WERI-Rb-1 (cell line): ENCODE data around the gene TBL1XR1.
"Not testable (repeated sequence)": the region's sequence is repeated elsewhere in the genome, so short reads cannot be mapped to it uniquely, and the experiment has no call there.

Experiments used
- DNase-seq: peaks from one replicate; pipeline ENCODE4 v3.0.0-alpha.2; 2020
- H3K27ac ChIP-seq: fragments of 250-450 bp; sonication (Bioruptor Pico); 2 replicates; pipeline ENCODE4 v1.5.1; 2020; ENCODE audit warnings: mild to moderate bottlenecking, moderate library complexity
- H3K27me3 ChIP-seq: fragments of 250-450 bp; sonication (Bioruptor Pico); 2 replicates; pipeline ENCODE4 v1.5.1; 2021; ENCODE audit warnings: mild to moderate bottlenecking, low read depth, moderate library complexity; ENCODE audit not compliant: insufficient read depth, severe bottlenecking
- H3K36me3 ChIP-seq: fragments of 250-450 bp; sonication (Bioruptor Pico); 2 replicates; pipeline ENCODE4 v1.5.1; 2020; ENCODE audit warnings: mild to moderate bottlenecking, moderate library complexity
- H3K4me3 ChIP-seq: 2 replicates; pipeline ENCODE4 v1.5.1; 2011; ENCODE audit warnings: low read depth, mild to moderate bottlenecking, control low read depth, low read length
- H3K9me3 ChIP-seq: fragments of 250-450 bp; sonication (Bioruptor Pico); 2 replicates; pipeline ENCODE4 v1.5.1; 2021; ENCODE audit warnings: mild to moderate bottlenecking, moderate library complexity; ENCODE audit not compliant: severe bottlenecking
- CTCF ChIP-seq: IDR thresholded peaks from 2 replicates; pipeline ENCODE4 v1.5.1; 2011; ENCODE audit warnings: low read depth, mild to moderate bottlenecking, control low read depth, inconsistent platforms, low read length

Gene TBL1XR1

GRCh38 chr3:177146646-177147045, 50.6 kb downstream of the TBL1XR1 start:
- H3K9me3 ChIP-seq = no peaks in the 10 kb centered on the region
- H3K27ac ChIP-seq = no peak overlapping the region
- H3K36me3 ChIP-seq = peaks cover 4% of the 10 kb centered on the region; the same call in 1 of the 2 replicates
- no peaks in the 10 kb centered on the region for H3K27me3 ChIP-seq
- no peak for TF ChIP-seq CTCF
- no peak for DNase-seq
- no peak overlapping the region for H3K4me3 ChIP-seq

- DNase-seq = no peak
- Histone ChIP-seq H3K9me3 (no peaks in the 10 kb centered on the region), H3K27ac (no peak overlapping the region), H3K36me3 (peaks cover 4% of the 10 kb centered on the region; the same call in 1 of the 2 replicates), H3K27me3 (no peaks in the 10 kb centered on the region), H3K4me3 (no peak overlapping the region)
- TF ChIP-seq CTCF = no peak
Observed at GRCh38 chr3:177145954-177146353, 51.3 kb downstream of the TBL1XR1 start.

GRCh38 chr3:177145381-177145780, 51.9 kb downstream of the TBL1XR1 start:
- DNase-seq = no peak
- Histone ChIP-seq H3K27ac (no peak overlapping the region), H3K27me3 (no peaks in the 10 kb centered on the region), H3K36me3 (peaks cover 4% of the 10 kb centered on the region; the same call in 1 of the 2 replicates), H3K9me3 (no peaks in the 10 kb centered on the region), H3K4me3 (no peak overlapping the region)
- no peak for TF ChIP-seq CTCF

- H3K27ac ChIP-seq = no peak overlapping the region
- no peaks in the 10 kb centered on the region for H3K27me3 ChIP-seq
- peaks cover 4% of the 10 kb centered on the region; the same call in 1 of the 2 replicates for H3K36me3 ChIP-seq
- DNase-seq = no peak
- no peak for TF ChIP-seq CTCF
- H3K4me3 ChIP-seq = no peak overlapping the region
- H3K9me3 ChIP-seq = no peaks in the 10 kb centered on the region
Observed at GRCh38 chr3:177144922-177145321, 52.4 kb downstream of the TBL1XR1 start.

GRCh38 chr3:177141899-177142646, 55.2 kb downstream of the TBL1XR1 start:
- TF ChIP-seq CTCF = no peak
- no peaks in the 10 kb centered on the region for H3K27me3 ChIP-seq
- H3K4me3 ChIP-seq = no peak overlapping the region
- peaks cover 4% of the 10 kb centered on the region; the same call in 1 of the 2 replicates for H3K36me3 ChIP-seq
- DNase-seq = no peak
- no peaks in the 10 kb centered on the region for H3K9me3 ChIP-seq
- no peak overlapping the region for H3K27ac ChIP-seq

- TF ChIP-seq CTCF = no peak
- no peak for DNase-seq
- Histone ChIP-seq H3K36me3 (peaks cover 4% of the 10 kb centered on the region; the same call in 1 of the 2 replicates), H3K9me3 (no peaks in the 10 kb centered on the region), H3K27ac (no peak overlapping the region), H3K4me3 (no peak overlapping the region), H3K27me3 (no peaks in the 10 kb centered on the region)
Observed at GRCh38 chr3:177141471-177141870, 55.8 kb downstream of the TBL1XR1 start.

- not testable (repeated sequence) for DNase-seq, H3K27ac ChIP-seq, H3K27me3 ChIP-seq, H3K9me3 ChIP-seq, H3K36me3 ChIP-seq, H3K4me3 ChIP-seq
Observed at GRCh38 chr3:177139220-177139619, 58.1 kb downstream of the TBL1XR1 start.
